22Rv1 (cell line): Measurements from ENCODE around the gene SELENOT.

ENCODE experiments used
- H3K27ac ChIP-seq: fragments of 450-650 bp; 2 replicates; pipeline ENCODE4 v1.5.1; 2017
- CTCF ChIP-seq: fragments of 450-650 bp; IDR thresholded peaks from 2 replicates; pipeline ENCODE4 v1.5.1; 2017; ENCODE audit warnings: mild to moderate bottlenecking
- ZFX ChIP-seq: fragments of 450-650 bp; IDR thresholded peaks from 2 replicates; pipeline ENCODE4 v1.6.1; 2017; ENCODE audit warnings: antibody characterized with exemption, borderline replicate concordance

SELENOT gene, protein sequence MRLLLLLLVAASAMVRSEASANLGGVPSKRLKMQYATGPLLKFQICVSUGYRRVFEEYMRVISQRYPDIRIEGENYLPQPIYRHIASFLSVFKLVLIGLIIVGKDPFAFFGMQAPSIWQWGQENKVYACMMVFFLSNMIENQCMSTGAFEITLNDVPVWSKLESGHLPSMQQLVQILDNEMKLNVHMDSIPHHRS

DNA sequence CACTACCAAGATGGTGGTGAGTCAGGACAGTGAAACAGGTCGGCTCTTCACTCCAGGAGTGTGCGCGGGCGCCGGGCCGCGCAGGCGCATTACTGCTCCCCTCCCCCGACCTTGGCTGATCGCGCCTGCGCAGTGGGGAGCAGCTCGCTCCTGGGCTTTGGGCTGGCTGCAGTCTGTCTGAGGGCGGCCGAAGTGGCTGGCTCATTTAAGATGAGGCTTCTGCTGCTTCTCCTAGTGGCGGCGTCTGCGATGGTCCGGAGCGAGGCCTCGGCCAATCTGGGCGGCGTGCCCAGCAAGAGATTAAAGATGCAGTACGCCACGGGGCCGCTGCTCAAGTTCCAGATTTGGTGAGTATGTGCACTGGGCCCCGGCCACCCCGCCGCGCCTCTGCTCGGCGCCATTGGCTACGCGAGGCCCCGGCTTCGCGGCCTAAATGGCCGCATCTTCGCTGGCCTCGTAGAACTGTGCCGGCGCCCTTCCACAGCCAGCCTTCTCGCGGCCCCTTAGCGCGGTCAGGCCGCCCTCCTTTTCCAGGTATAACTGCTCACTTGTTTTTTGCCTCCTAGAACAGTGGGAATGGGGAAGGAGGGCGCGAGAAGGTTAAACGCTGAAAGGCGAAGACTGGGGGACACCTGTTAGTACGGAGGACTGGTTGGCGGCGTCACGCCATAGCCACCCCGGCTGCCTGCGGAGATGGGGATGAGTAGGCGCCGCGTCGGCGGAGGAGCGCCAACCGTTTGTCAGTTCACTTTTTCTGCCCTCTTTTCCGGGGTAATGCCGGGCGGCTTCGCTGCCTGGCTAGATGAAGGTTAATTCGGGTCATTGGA, at the start of gene SELENOT:
SELENOT (plus strand) TSS at position 169 of the 827 bp plus-strand sequence; CDS start at position 211, 42 bp downstream.
- peak; percentile 52; the same call in 1 of the 2 replicates for TF ChIP-seq ZFX
- TF ChIP-seq CTCF: no peak; the same call in 1 of the 2 replicates
- peak within 1 kb of the TSS; percentile 97 for H3K27ac ChIP-seq

- H3K27ac ChIP-seq: no peak overlapping the region
- TF ChIP-seq ZFX (no peak), CTCF (no peak)
Observed at GRCh38 chr3:150555859-150556436, 47.2 kb upstream of the SELENOT start.

DNA sequence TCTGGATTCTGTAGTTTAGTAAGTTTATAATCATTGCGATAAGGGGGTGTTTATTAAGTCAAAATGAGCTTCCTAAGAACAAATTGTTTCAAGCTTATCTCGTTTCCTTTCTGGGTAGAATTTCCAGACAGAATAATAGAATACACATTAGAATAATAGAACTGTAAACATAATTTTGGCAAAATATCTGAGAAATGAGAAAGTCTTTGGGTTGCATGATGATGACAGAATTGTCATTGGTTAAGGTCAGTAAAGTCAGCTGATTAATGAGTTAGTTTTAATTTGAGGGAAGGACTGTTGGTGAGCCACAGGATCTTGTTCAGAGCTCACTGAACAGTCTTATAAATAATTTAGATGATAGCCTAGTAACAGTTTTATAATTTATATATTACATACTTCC, 46.3 kb upstream of the SELENOT start:
- H3K27ac ChIP-seq: no peak overlapping the region
- no peak for TF ChIP-seq CTCF
- TF ChIP-seq ZFX: no peak

DNA sequence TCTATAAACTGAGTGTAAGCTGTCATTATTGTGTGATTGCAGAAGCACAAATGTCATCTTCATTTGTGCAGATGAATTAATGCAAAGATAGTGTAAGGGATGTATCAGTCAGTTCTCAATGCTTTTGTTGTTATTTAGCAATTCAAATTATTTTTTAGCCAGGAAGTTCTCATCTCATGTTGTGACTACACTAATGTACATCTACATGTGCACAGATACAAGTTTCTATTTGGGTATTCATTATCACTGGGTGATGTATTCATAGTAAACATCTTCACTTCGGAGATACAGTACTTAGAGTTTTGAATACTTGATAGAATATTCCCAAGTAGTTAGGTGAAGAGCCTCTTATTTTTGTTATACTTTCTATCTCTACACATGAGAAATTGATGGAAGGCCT, 45.4 kb upstream of the SELENOT start:
- no peak overlapping the region for H3K27ac ChIP-seq
- TF ChIP-seq ZFX (no peak), CTCF (no peak)

- no peak for TF ChIP-seq CTCF
- no peak for TF ChIP-seq ZFX
- no peak overlapping the region for H3K27ac ChIP-seq
Observed at GRCh38 chr3:150564243-150564642, 38.9 kb upstream of the SELENOT start.

GRCh38 chr3:150567328-150567727, 35.8 kb upstream of the SELENOT start:
- no peak for TF ChIP-seq CTCF
- TF ChIP-seq ZFX: no peak
- H3K27ac ChIP-seq: no peak overlapping the region

DNA sequence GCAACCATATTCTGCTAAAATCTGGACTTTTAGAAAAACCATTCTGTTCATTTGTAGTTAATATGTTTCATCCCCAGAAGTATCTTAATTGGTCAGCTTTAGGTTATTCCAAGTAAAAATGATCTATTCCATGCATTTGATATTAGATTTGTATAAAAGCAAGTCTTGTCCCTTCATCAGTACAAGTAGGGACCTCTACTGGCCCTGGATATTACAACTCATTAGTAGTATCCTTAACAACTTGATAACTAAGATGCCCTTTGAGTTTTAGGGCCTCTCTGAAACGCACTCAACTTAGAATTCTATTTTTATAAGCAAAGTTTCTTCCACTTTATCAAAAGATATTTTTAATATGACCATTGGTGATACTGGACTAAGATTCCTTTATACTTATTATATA, 25.3 kb upstream of the SELENOT start:
- TF ChIP-seq ZFX (no peak), CTCF (no peak; the same call in 1 of the 2 replicates)
- H3K27ac ChIP-seq: no peak overlapping the region
